NCI-H2227 (cell line): Measurements from ENCODE around the gene GOLGA1.
"Not testable (repeated sequence)": the region's sequence is repeated elsewhere in the genome, so short reads cannot be mapped to it uniquely, and the experiment has no call there.

ENCODE experiments used
- DNase-seq: peaks from one replicate; lab custom pipeline; 2025; ENCODE audit not compliant: unreplicated experiment; lab: John Stamatoyannopoulos, UW

GOLGA1 gene

DNA sequence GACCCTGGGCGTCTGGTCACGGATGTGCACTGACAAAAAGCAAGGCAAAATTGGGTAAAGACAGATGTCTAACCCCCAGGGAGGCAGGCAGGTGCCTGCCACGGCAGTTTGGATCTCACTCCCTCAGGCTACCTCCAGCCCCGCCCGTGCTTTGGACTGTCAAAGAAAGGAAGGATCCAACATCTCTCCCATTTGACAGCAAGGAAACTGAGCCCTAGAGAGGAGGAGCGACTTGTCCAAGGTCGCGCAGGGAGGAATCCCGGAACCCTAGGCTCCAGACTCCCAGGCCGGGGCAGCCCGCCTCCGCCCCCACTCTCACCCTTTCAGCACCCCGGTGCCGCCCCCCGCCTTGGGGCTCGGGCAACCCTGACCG is 376 bp downstream of the GOLGA1 start:
- no peak for DNase-seq

DNA sequence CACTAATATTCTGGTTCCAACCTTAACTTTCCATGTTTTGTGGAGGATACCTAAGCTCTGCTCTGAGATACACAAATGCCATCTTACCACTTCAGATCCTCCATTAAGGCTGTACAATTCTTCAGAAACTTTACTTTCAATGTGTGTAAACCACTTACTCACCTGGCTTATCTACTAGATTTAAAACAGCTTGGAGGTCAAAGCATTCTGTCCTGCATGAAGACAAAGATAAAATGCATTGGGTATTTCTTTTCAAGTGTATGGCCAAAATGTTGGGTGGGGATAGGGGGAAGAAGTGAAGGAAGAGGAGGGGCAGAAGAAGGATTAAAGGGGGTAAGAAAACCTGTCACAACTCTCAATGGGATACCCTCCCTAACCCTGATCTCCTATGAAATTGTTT is 939 bp downstream of the GOLGA1 start:
- DNase-seq, result no peak

DNA sequence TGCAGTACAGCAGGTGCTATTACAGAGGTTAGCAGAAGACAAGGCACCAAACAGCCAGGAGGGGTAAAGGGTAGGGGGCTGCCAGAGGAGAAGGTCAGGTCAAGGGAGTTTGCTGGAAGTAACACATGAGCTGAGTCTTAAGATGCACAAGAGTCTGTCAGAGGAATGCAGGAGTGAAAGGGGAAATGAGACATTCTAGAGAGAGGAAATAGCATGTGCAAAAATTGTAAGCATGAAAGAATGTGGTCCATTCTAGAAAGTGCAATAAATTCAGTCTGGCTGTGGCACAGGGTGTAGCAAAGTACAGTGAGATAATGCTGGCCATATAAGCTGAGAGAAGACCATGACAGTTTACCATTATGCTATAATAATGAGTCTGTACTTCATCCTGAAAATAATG is 6.6 kb downstream of the GOLGA1 start:
- DNase-seq, result no peak

DNA sequence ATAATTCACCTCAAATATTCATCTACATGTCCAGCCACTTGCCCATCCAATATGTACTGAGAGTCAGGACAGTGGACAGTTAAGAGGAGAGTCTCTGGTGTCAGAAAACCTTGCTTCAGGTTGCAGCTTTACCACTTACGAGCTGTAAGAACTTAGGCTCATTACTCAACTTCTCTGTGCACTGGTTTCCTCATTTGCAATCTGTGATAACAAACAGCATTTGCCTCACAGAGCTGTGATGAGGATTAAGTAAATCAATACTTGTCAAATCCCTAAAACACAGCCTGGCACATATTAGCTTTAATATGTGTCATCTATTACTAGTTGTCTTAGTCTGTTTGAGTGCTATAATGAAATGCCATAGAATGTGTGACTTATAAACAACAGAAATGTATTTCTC is 8.6 kb downstream of the GOLGA1 start:
- DNase-seq, result no peak

DNA sequence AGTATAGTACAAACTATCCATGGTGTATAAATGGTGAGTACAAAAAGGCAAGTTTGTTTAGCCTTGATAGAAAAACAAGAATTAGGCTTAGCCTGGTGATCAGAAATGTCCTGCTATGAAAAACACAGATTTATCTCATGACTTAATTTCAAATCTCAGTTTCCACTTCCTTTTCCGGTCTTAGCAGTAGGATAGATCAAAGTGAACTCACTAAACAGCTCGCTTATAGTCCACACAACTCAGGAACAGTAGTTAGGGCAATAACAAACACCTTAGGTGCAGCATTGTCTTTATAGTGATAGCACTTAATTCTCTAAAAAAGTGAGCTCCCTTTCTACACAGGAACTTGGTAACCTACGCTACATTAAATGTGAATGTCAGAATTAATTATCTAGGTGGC is 11.4 kb downstream of the GOLGA1 start:
- DNase-seq, result no peak

DNA sequence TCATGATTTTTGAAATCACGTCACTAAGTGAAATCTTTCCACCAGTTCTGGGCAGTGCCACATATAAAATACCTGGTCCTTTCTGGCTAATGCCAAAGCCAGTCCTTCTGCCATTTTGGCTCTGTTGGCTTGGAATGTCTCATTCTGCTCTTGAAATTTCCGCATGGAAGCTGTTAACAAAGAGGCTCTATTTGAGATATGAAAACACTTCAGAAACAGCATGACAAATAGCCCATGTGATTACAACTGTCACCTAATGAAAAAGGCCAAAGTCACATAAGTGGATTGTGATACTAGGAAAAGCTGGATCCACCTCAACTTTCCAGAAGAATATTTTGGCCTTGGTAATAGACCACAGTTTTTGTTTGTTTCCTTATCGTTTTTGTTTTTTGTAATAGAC is 12.8 kb downstream of the GOLGA1 start:
- DNase-seq, result no peak

DNA sequence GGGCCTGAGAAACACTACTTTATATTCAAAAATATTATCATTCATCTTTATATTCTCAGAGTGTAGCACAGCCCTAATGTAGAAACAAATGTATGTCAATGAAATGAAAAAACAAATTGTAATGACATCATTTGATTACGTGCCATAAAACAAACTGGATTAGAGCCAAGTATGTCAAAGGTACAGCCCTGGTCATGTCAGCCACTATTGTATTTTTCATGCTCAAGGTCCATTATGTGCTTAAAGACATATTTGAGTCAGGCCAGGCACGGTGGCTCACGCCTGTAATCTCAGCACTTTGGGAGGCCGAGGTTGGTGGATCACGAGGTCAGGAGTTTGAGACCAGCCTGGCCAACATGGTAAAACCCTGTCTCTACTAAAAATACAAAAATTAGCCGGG is 20.5 kb downstream of the GOLGA1 start:
- not testable (repeated sequence) for DNase-seq

DNA sequence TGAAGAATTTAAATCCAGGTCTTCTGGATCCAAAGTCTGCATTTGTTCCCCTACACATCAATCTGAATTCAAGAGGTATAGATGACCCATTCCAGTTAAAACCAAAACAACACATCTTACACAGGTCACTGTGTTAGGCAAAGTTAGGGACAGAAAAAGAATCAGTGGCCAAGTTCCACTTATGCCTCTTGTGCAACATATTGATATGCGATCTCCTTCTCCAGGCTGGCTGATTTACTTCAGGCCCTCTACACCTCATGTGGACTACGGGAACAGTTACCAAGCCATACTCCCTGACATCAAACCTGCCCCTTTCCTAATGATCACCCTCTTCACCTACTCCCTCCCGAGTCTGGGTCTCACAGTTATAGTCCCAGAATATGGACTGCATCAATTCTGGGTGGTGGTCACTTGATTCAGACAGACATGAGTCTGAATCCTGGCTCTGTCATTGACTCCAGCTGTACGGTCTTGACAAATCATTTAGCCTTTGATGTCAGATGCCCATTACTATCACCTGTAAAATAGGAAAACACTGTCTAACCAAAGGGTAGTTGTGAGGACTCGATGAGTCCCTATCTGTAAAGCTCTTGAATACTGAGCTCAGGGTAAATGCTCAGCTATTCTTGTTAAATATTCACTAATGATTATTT is 26.0 kb downstream of the GOLGA1 start:
- no peak for DNase-seq

DNA sequence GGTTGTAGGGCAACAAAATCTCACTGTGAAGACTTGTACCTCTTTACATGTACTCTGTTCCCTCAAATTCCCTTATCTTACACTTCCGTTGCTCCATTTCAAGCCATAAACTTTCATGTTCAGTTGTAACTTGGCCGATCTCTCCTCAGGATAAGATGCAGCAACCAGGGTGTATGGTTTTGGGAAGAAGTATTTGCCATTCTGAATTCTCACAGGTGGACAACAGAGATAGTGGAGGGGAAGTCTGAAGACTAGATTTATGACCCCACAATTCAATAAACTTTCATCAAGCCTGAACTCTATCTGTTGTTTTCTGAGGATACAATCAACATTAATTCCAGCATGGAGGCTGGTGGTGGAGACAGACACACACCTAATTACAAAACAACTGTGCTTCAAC is 27.5 kb downstream of the GOLGA1 start:
- DNase-seq, result no peak

DNA sequence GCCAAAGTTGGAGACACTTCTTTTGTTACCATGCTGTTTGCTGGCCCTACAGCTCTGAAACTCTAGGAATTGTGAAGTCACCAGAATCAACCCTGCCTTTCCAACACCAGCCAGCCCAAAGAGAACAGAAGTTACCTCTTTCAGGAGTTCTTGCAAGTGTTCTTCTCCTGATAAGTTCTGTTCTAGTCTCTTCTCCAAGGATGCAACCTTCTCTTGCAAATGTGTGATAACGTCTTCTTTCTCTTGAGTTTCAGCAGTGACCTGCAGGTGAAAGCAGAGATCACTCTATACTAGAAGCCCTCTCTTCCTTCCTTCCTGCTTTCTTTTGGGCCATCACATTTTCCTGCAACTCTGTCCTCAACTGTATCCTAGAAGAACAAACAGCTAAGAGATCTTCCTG is 29.1 kb downstream of the GOLGA1 start:
- no peak for DNase-seq

DNA sequence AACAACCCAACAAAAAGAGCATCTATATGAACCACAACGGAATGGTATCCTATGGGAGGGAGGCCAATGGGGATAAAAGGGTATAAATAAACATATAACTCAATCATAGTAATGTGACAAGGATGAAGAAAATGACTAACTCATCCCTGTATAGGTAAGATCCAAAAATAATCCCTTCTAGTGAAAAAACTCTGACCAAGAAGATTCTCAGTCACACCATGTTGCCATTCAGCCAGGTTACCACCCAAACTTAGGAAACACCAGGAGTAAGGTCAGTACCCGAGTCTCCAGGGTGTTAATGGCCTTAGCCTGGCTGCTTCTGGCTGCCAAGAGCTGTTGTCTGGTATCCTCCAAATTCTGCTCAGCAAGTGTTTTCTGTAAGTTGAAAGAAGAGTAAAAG is 32.8 kb downstream of the GOLGA1 start:
- no peak for DNase-seq

DNA sequence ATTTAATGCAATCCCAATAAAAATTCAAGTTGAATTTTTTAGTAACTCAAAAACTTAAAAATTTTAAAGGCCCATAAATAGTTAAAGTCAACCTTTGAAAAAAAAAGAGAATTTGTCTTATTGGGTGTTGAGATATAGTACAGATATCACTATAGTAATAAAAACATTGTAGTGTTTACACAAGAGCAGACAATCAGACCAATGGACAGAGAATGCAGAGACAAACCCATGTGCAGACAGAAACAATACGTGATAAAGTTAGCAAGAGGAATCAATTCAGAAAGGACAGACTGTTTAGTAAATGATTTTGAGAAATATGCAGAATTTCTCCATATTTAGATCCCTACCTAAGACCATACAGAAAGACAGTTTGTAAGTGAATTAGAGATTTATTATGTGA is 33.9 kb downstream of the GOLGA1 start:
- no peak for DNase-seq

DNA sequence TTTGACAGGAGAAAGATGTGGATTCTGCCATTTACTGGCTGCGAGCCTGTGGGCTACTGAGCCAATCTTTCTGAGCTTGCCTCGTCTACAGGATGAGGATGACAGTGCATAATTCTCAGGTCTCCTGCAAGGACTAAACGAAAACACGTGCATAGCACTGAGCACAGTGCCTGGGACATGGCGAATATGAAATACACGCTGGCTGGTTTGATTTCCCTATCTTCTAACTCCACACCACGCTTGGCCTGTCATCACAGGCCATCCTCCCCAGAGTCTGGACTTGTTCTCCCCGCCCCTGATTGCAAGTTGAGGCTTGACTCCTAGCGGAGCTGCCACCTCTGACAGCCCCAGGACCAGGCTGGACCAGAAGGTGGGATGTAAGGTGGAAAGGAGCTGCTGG is 41.0 kb downstream of the GOLGA1 start:
- no peak for DNase-seq

DNA sequence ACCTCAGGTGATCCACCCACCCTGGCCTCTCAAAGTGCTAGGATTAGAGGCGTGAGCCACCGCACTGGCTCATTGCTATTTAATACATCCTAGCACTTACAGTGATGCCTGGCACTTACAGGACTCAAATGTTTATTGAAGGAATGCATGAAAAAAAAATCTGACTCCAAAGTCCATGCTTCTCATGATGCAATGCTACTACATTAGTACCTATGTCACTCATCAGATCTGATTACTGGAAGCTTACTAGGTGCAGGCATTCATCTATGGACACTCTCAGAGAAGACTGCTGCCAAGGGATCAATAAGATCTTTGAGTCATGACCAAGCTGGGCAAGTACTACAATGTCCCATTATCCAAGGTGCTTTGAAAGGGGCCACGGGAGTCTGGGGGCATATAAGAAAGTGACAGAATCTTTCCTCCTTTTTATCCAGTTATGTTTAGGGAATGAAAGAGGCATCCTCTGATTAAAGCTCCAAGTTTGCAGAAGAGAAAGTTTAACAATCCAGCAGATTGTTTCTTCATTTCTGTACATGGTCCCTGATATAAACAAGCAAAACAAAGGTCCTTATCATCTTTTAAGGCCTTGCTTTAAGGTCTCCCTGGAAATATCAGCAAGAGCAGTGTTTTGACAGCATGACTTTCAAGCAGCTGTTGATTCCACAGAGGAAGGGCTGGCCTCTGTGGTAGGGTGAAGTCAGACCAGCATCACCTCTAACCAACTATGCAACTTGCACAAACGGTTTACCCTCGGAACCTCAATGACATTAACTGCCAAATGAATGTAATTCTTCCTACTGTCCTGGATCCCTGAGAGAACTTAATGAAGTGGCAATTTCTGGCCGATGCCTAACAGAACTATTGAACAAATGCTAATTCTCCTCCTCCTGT is 43.1 kb downstream of the GOLGA1 start:
- no peak for DNase-seq

DNA sequence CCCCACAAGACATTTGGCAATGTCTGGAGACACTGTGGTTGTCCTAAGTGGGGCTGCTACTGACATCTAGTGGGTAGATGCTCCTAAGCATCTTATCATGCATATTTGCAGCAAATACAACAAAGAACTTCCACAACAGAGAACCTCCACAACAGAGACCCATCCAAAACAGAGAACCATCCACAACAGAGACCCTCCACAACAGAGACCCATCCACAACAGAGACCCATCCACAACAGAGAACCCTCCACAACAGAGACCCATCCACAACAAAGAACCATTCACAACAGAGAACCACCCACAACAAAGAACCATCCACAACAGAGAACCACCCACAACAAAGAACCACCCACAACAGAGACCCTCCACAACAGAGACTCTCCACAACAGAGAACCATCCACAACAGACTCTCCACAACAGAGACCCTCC is 46.1 kb downstream of the GOLGA1 start:
- DNase-seq, result peak; percentile 33

DNA sequence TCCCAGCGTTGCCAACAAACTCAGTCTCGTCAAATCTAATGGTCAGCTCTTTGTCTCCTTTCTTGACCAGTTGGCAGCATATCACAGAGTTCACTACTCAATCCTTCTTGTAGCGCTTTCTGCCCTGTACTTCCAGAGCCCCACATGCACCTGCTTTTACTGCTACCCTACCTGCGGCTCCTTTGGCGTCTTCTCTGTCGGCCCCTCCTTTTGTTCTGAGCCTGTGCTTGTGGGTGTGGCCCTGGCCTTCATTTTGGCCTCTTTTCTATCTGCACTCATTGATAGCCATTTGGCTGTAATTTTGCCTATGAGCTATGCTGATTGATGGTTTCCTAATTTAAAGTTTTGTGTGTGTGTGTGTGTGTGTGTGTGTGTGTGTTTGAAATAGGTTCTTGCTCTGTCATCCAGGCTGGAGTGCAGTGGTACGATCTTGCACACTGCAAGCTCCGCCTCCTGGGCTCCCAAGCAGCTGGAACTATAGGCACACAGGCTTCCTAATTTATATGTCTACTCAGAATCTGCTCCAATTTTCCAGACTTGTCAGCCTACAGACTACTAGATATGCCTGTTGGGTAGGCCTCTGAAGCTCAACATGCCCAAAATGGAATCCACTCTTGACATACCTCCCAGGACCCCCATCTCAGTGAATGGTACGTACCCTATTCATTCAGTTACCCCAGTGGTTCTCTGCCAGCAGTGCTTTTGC is 46.7 kb downstream of the GOLGA1 start:
- DNase-seq, result no peak

DNA sequence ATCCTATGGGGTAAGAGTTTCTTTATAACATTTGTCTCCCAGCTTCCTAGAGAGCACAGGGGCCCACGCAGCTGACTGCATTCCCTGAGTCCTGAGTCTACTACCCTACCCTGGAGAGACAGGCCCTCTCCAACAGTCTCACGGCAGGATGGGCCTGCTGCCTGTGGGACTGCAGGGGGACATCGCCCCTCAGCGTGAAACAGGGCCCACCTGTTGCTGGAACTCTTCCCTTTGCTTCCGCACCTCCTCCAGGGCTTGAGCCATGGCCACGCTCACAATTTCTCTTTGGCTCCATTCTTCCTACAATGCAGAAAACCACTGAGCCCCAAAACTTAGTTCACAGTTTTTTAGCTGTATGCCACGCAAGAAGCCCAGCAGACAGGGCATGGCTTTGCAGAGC is 50.7 kb downstream of the GOLGA1 start:
- no peak for DNase-seq

DNA sequence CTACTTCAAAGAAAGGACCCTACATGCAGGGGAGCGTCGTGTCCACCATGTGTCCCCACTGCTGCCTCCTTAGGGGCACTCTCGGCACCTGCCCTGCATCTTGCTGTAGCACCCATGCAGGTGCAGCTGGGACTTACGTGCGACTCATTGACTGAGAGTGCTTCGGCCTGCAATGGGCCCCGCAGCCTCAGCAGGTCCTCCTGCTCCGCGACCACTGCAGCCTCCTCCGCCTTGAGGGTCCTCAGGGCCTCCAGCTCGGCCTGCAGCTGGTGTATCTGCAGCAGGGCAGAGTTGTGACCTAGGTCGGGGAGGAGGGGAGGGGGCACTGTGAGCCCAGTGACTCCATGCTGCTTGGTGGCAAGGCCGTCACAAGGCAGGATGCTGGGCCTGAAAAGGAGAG is 51.9 kb downstream of the GOLGA1 start:
- DNase-seq, result no peak

DNA sequence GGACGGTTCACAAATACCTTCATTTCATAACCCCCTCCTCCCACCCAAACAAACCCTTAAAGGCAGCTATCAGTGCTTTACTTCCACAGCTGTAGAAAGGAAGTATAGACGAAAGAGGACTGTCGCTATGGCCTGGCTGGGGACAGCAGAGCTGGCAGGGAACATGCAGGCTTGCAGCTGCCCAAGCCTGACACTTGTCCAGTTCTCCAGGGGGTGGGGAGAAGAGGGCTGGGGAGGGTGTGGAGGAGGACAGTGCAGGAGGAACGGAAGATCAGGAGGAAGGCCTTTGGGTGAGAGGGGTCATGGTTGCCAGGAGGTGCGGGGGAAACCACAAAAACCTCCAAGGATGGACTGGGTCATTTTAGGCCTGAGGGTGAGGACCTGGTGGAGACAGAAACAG is 53.1 kb downstream of the GOLGA1 start:
- no peak for DNase-seq

DNA sequence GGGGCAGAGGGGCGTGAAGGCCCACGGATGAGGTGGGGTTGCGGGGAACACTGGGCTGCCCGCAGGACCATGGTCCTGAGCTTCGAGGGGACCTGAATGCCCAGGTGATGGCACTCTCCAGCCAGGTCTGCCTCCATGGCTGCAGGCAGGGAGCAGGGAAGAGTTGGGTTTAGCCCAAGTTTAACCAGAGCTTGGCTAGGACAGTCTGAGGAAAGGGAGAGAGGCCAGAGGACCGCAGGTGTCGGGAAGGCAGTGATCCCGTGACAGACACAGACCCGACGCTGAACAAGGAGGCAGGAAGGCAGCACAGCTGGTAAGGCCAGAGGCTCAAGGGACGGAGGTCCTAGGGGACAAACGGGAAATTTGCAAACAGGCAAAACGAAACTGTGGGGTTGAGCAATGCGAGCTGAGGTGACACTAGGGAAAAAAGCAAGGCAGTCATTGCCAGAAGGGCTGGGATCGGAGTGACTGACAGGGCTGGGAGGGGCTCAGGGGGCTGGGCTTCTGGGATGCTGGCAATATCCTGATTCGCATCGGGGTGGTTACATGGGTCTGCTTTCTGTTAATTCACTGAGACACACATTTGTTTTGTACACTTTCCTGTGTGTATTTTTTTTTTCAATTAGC is 53.9 kb downstream of the GOLGA1 start:
- DNase-seq, result no peak

DNA sequence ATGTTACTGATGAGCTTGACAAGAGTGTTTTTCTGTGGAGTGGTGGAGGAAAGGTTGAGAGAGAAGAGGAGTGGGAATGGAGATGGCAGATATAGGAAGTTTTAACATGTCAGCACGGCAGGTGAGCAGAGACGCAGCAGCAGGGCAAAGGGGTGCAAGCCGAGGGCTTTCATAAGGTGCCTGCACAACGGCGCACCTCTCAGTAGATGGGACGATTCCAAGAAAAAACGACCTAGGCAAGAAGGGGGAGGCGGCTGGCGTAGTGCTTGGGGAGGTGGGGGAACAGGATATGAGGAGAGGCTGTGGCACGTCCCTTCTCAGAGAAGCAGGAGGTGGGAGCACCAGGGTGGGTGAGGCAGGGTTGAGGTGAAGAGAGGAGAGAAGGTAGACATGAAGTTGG is 54.4 kb downstream of the GOLGA1 start:
- DNase-seq, result no peak

DNA sequence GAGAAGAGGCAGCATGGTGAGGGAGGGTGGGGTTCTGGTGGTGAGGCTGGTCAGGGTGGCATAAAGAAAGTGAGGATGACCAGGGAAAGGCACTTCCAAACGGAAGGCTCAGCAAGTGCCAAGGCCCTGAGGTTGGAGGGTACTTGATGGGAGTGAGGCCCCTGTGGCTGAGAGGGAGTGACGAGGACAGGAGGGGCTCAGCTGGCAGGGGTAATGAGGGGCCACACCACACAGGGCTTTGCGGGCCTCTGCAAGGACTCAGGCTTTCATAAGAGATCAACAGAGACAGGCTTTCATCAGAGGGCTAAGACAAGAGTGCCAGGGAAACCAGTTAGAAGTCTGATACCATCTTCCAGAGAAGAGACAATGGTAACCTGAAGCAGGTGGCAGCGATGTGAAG is 55.3 kb downstream of the GOLGA1 start:
- DNase-seq, result no peak
